Colonic mucosa (tissue), 4 donors: ENCODE results near the gene DHX40. TPM values are rescaled to one million over a fixed set of nuclear protein-coding genes. Genes with fewer than 3 reads are reported as not detected.
"Not testable (repeated sequence)": the region's sequence is repeated elsewhere in the genome, so short reads cannot be mapped to it uniquely, and the experiment has no call there.

Experiments used
- DNase-seq: peaks from one replicate; pipeline ENCODE4 v3.0.0-alpha.2; 2020
- H3K27ac ChIP-seq: fragments of 200-600 bp; one replicate; pipeline ENCODE4 v1.8.0; 2021
- H3K27me3 ChIP-seq: fragments of 200-600 bp; one replicate; pipeline ENCODE4 v1.8.0; 2021
- H3K36me3 ChIP-seq: fragments of 200-600 bp; one replicate; pipeline ENCODE4 v1.8.0; 2021
- H3K4me1 ChIP-seq: fragments of 200-600 bp; one replicate; pipeline ENCODE4 v1.8.0; 2021; ENCODE audit warnings: mild to moderate bottlenecking
- H3K4me3 ChIP-seq: fragments of 200-600 bp; one replicate; pipeline ENCODE4 v1.8.0; 2021
- H3K9ac ChIP-seq, 2 donors: one replicate each; pipeline ENCODE4 v1.7.0; 2013; ENCODE audit warnings: control low read depth in 2 of 2, low read depth in 2 of 2, low read length in 2 of 2
- H3K9me3 ChIP-seq: fragments of 200-600 bp; one replicate; pipeline ENCODE4 v1.8.0; 2021
- CTCF ChIP-seq: fragments of 200-600 bp; IDR thresholded peaks from one replicate; pipeline ENCODE4 v1.8.0; 2022; ENCODE audit warnings: antibody characterized with exemption, mild to moderate bottlenecking
- intact Hi-C: fragments of 100-400 bp; cut with DNase I; formaldehyde crosslinking; loops from one replicate; pipeline ENCODE4 v1.14.1; 2022
- total RNA-seq, 2 donors: library from RNA; stranded (reverse); fragmentation: NEBNext Ultra II Directional in 1 of 2; extraction: Animal tissue kit (Norgen Biotek cat#: 25700) in 1 of 2; gene quantifications; one replicate each; pipeline ENCODE4 v1.2.1, GENCODE V29; 2021
- donor health status: healthy.
- donor health status: DM: no; HTN: no; CAD: no.
- donor health status: DM: no; HTN: no; CAD: no.

Gene DHX40
- total RNA-seq = 10 to 100 TPM; 15.2 to 22.7 TPM

- Histone ChIP-seq H3K9ac (peak within 1 kb of the TSS; percentile 89 to 98), H3K9me3 (no peaks in the 10 kb centered on the region), H3K4me3 (peak within 1 kb of the TSS; percentile 86), H3K27ac (peak within 1 kb of the TSS; percentile 73), H3K36me3 (no peaks in the 10 kb centered on the region), H3K27me3 (no peaks in the 10 kb centered on the region), H3K4me1 (no peaks in the 10 kb centered on the region)
- intact Hi-C loops = no loop called here
- peak; percentile 95 for DNase-seq
- no peak for TF ChIP-seq CTCF
These were observed at the start of gene DHX40 for GRCh38 chr17:59565171-59565958. Gene DHX40 (plus strand): TSS chr17:59565610. CDS start chr17:59565672, 62 bp downstream.

DNA sequence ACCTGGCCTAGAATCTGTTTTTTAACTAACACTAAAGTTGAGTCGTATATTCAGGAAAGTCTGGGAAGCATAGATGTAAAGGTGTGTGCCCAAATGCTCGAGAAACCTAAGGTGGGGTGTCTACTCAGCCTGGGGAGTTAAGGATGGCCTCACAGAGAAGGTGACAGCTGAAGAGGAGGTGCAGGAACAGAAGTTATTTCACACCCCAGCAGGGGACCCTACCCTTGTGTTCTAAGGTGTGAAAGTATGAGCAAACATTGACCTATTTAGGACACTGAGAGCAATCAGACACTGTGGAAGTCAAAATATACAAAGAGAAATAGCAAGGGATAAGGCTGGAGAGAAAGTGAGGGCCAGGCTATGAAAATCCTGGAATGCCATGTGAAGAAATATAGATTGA, 49.0 kb upstream of the DHX40 start:
- no peak for TF ChIP-seq CTCF
- Histone ChIP-seq H3K4me3 (no peak overlapping the region), H3K9me3 (no peaks in the 10 kb centered on the region), H3K36me3 (no peaks in the 10 kb centered on the region), H3K4me1 (peaks cover 5% of the 10 kb centered on the region), H3K9ac (no peak overlapping the region), H3K27ac (no peak overlapping the region), H3K27me3 (no peaks in the 10 kb centered on the region)
- DNase-seq = no peak
- intact Hi-C loops = no loop called here

GRCh38 chr17:59519132-59519531, 46.3 kb upstream of the DHX40 start:
- intact Hi-C loops = no loop called here
- no peaks in the 10 kb centered on the region for H3K27me3 ChIP-seq
- H3K9me3 ChIP-seq = no peaks in the 10 kb centered on the region
- no peak for DNase-seq
- H3K9ac ChIP-seq = no peak overlapping the region
- H3K4me3 ChIP-seq = no peak overlapping the region
- H3K27ac ChIP-seq = no peak overlapping the region
- no peak for TF ChIP-seq CTCF
- peaks cover 5% of the 10 kb centered on the region for H3K4me1 ChIP-seq
- H3K36me3 ChIP-seq = no peaks in the 10 kb centered on the region

DNA sequence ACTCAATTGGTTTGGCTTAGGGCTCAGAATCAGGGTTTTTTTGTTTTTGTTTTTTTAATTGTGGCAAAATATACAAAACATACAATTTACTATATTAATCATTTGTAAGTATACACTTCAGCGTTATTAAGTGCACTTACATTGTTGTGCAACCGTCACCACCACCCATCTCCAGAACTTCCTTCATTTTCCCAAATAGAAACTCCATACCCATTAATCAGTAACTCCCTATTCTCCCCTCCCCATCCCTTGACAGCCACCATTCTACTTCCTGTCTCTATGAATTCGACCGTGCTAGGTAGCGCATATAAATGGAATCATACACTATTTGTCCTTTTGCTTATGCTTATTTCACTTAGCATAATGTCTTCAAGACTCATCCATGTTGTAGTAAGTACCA, 45.2 kb upstream of the DHX40 start:
- H3K27ac ChIP-seq = no peak overlapping the region
- H3K27me3 ChIP-seq = no peaks in the 10 kb centered on the region
- H3K4me3 ChIP-seq = no peak overlapping the region
- no peaks in the 10 kb centered on the region for H3K9me3 ChIP-seq
- H3K9ac ChIP-seq = no peak overlapping the region
- no peaks in the 10 kb centered on the region for H3K36me3 ChIP-seq
- intact Hi-C loops = no loop called here
- DNase-seq = no peak
- peaks cover 5% of the 10 kb centered on the region for H3K4me1 ChIP-seq
- no peak for TF ChIP-seq CTCF

- Histone ChIP-seq H3K36me3 (no peaks in the 10 kb centered on the region), H3K9me3 (no peaks in the 10 kb centered on the region), H3K4me3 (no peak overlapping the region), H3K9ac (no peak overlapping the region), H3K27me3 (no peaks in the 10 kb centered on the region), H3K4me1 (peaks cover 5% of the 10 kb centered on the region), H3K27ac (no peak overlapping the region)
- intact Hi-C loops = no loop called here
- peak; percentile 92 for TF ChIP-seq CTCF
- peak; percentile 71 for DNase-seq
These were observed 43.8 kb upstream of the DHX40 start for GRCh38 chr17:59521465-59522126.

DNA sequence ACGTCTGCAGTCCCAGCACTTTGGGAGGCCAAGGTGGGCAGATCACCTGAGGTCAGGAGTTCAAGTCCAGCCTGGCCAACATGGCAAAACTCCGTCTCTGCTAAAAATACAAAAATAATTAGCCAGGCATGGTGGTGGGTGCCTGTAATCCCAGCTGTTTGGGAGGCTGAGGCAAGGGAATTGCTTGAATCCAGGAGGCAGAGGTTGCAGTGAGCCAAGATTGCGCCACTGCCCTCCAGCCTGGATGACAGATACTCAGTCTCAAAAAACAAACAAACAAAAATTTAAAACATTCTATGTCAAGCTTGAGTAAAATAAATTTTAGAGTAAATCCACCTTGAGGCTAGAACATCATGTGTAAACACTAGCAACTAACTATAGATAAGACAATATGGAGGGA, 40.5 kb upstream of the DHX40 start:
- H3K9me3 ChIP-seq, H3K4me1 ChIP-seq, H3K9ac ChIP-seq, H3K27ac ChIP-seq, H3K4me3 ChIP-seq, DNase-seq, intact Hi-C loops, H3K27me3 ChIP-seq, H3K36me3 ChIP-seq: not testable (repeated sequence)
